Neuron (in vitro differentiated cells): ENCODE results near the gene ZNF320.
A peak's percentile ranks its signal among the peaks of the same experiment; 100 is the strongest.
"Not testable (repeated sequence)": the region's sequence is repeated elsewhere in the genome, so short reads cannot be mapped to it uniquely, and the experiment has no call there.

Experiments
- H2AFZ ChIP-seq: one replicate; pipeline ENCODE4 v1.6.1; 2013; ENCODE audit warnings: low read depth, mild to moderate bottlenecking, inconsistent platforms, low read length, moderate library complexity
- H3K27me3 ChIP-seq: one replicate; pipeline ENCODE4 v1.6.1; 2013; ENCODE audit warnings: low read length; ENCODE audit not compliant: insufficient read depth
- H3K36me3 ChIP-seq: one replicate; pipeline ENCODE4 v1.6.1; 2013; ENCODE audit warnings: low read length; ENCODE audit not compliant: insufficient read depth
- H3K4me1 ChIP-seq: one replicate; pipeline ENCODE4 v1.6.1; 2013; ENCODE audit warnings: low read length; ENCODE audit not compliant: insufficient read depth
- H3K4me3 ChIP-seq: 2 replicates; pipeline ENCODE4 v1.5.1; 2013; ENCODE audit warnings: mild to moderate bottlenecking, low read length, moderate library complexity
- H3K9me3 ChIP-seq: one replicate; pipeline ENCODE4 v1.6.1; 2013; ENCODE audit warnings: low read length

Gene ZNF320

DNA sequence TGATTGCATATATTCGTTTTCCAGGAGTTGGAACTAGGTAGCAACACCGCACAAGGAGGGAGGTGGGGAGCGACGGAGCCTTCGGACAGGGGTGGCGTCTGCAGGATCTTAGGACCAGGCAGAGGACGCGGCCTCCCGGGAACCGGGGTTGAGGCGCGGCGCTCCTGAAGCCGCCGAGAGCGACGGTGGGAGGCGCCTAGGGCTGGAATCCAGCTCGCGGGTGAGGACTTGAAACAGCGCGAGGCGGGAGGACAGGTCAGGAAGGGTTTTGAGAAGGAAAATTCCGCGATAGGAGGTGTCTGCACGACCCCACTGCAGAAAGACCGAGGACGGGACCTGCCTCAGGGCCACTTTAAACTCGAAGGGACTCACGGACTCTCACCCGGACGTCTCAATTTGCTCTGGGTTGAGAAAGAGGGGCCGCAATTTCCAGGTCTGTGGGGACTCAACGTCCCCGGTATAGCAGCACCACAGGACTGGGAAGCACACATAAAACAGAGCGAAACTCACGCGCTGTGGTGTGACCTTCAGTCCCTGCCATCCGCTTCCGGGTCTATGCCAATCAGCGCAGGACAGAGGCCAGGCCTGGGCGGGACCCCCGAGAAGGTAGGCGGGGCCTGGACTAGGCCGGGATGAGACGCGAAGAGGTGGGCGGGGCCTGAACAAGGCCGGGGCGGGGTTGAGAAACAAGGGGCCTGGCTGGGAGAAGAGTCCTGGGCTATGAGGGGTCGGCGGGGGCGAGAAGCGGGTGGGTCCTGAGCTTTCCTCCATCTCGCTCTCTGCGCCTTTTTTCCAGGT, at the start of gene ZNF320:
Gene ZNF320 (minus strand): TSS at position 498 of the 798 bp plus-strand sequence. CDS start 7,380 bp downstream, outside the sequence.
- H3K9me3 ChIP-seq = no peaks in the 10 kb centered on the region
- H3K36me3 ChIP-seq = peaks cover 17% of the 10 kb centered on the region
- H2AFZ ChIP-seq = peak within 1 kb of the TSS; percentile 56
- peak within 1 kb of the TSS; percentile 89 for H3K4me3 ChIP-seq
- H3K4me1 ChIP-seq = peaks cover 6% of the 10 kb centered on the region
- no peaks in the 10 kb centered on the region for H3K27me3 ChIP-seq

- Histone ChIP-seq H3K9me3 (peaks cover 35% of the 10 kb centered on the region), H3K4me1 (peaks cover 4% of the 10 kb centered on the region), H3K27me3 (no peaks in the 10 kb centered on the region), H3K4me3 (no peak overlapping the region), H3K36me3 (peaks cover 28% of the 10 kb centered on the region), H2AFZ (no peak overlapping the region)
Observed at GRCh38 chr19:52946322-52947310, 49.2 kb upstream of the ZNF320 start.

GRCh38 chr19:52945652-52946321, 48.4 kb upstream of the ZNF320 start:
- peaks cover 27% of the 10 kb centered on the region for H3K9me3 ChIP-seq
- H2AFZ ChIP-seq = no peak overlapping the region
- peaks cover 20% of the 10 kb centered on the region for H3K36me3 ChIP-seq
- H3K4me3 ChIP-seq = no peak overlapping the region
- peaks cover 8% of the 10 kb centered on the region for H3K4me1 ChIP-seq
- no peaks in the 10 kb centered on the region for H3K27me3 ChIP-seq

- peaks cover 11% of the 10 kb centered on the region for H3K36me3 ChIP-seq
- H3K4me3 ChIP-seq = not testable (repeated sequence)
Observed at GRCh38 chr19:52944703-52945493, 47.5 kb upstream of the ZNF320 start.

GRCh38 chr19:52943884-52944643, 46.6 kb upstream of the ZNF320 start:
- Histone ChIP-seq H3K4me1 (peaks cover 8% of the 10 kb centered on the region), H3K9me3 (peaks cover 10% of the 10 kb centered on the region), H2AFZ (no peak overlapping the region), H3K27me3 (no peaks in the 10 kb centered on the region), H3K4me3 (no peak overlapping the region), H3K36me3 (peaks cover 3% of the 10 kb centered on the region)

More at GRCh38 chr19:52944703-52945493, 47.5 kb upstream of the ZNF320 start:
- H3K27me3 ChIP-seq, H2AFZ ChIP-seq, H3K4me1 ChIP-seq: not testable (repeated sequence)
- peaks cover 18% of the 10 kb centered on the region for H3K9me3 ChIP-seq

GRCh38 chr19:52943134-52943883, 45.9 kb upstream of the ZNF320 start:
- no peaks in the 10 kb centered on the region for H3K36me3 ChIP-seq
- H3K4me3 ChIP-seq = peak overlapping the region; percentile 91
- H2AFZ ChIP-seq = peak overlapping the region; percentile 88
- peaks cover 6% of the 10 kb centered on the region for H3K9me3 ChIP-seq
- no peaks in the 10 kb centered on the region for H3K27me3 ChIP-seq
- peaks cover 8% of the 10 kb centered on the region for H3K4me1 ChIP-seq

DNA sequence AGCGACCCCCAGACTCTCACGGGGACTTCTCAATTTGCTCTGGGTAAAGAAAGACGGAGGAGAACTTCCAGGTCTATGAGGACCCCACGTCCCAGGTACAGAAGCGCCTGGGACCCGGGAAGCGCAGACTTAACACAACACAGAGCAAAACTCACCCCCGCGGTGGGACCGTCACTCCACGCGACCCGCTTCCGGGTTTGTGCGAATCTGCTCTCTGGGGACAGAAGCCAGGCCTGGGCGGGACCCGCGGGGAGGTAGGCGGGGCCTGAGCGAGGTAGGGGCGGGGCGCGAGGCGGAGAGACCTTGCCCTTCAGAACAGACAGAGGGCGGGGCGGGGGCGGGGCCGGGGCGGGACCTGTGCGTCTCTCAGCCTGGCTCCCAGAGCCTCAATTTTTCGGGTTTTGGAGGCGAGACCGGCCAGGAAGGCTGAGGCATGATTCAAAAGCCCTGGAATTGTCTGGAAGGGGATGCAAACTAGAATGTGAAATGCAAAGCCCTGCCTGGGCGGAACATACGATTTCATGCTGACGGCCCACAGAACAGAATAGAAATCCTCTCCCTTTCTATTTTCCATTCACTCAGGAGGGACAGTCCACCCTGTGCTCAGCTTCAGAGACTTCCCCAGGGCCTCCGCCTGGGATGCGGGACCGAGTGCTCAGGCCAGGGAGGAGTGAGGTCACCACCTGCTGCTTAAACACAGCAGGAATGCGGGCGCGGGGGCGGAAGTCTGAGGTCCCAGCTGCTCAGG, 45.1 kb upstream of the ZNF320 start:
- Histone ChIP-seq H3K9me3 (peaks cover 2% of the 10 kb centered on the region), H3K4me1 (peaks cover 8% of the 10 kb centered on the region), H3K36me3 (no peaks in the 10 kb centered on the region), H3K4me3 (peak overlapping the region; percentile 91), H2AFZ (peak overlapping the region; percentile 99), H3K27me3 (no peaks in the 10 kb centered on the region)

DNA sequence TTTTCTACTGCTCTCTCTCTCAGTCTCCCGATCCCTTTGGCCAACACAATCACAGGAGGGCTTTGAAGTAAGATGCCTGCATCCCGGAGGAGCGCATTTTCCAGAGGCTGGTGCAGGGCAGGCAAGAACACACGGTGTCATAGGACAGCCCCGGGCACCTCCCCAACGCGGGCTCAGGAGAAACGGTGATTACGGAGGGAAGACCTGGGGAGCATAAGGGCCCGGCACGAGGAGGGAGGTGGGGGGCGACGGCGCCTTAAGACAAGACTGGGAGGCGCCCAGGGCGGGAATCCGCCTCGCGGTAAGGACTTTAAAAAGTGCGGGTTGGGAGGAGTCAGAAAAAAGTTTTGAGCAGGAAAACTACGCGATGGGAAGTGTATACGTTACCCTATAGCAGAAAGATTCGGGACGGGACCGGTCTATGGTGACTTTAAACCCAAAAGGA, 44.5 kb upstream of the ZNF320 start:
- no peaks in the 10 kb centered on the region for H3K36me3 ChIP-seq

GRCh38 chr19:52941523-52941922, 44.1 kb upstream of the ZNF320 start:
- H3K4me3 ChIP-seq = peak overlapping the region; percentile 91
- H3K4me1 ChIP-seq, H3K27me3 ChIP-seq, H3K36me3 ChIP-seq, H3K9me3 ChIP-seq: not testable (repeated sequence)
- H2AFZ ChIP-seq = peak overlapping the region; percentile 99

More for the DNA sequence above, 44.5 kb upstream of the ZNF320 start:
- peak overlapping the region; percentile 91 for H3K4me3 ChIP-seq
- peaks cover 6% of the 10 kb centered on the region for H3K9me3 ChIP-seq
- no peaks in the 10 kb centered on the region for H3K27me3 ChIP-seq
- peak overlapping the region; percentile 99 for H2AFZ ChIP-seq
- H3K4me1 ChIP-seq = peaks cover 8% of the 10 kb centered on the region

- peaks cover 11% of the 10 kb centered on the region for H3K9me3 ChIP-seq
- not testable (repeated sequence) for H3K27me3 ChIP-seq, H3K36me3 ChIP-seq, H3K4me3 ChIP-seq, H2AFZ ChIP-seq, H3K4me1 ChIP-seq
Observed at GRCh38 chr19:52940905-52941304, 43.5 kb upstream of the ZNF320 start.

GRCh38 chr19:52938761-52939160, 41.3 kb upstream of the ZNF320 start:
- no peaks in the 10 kb centered on the region for H3K36me3 ChIP-seq
- peaks cover 8% of the 10 kb centered on the region for H3K4me1 ChIP-seq
- H3K4me3 ChIP-seq = no peak overlapping the region
- H2AFZ ChIP-seq = no peak overlapping the region
- peaks cover 17% of the 10 kb centered on the region for H3K9me3 ChIP-seq
- H3K27me3 ChIP-seq = no peaks in the 10 kb centered on the region
